Gastrocnemius medialis (tissue), 4 donors: ENCODE results near the gene MOXD1. TPM values are rescaled to one million over a fixed set of nuclear protein-coding genes. Genes with fewer than 3 reads are reported as not detected.
"Not testable (repeated sequence)": the region's sequence is repeated elsewhere in the genome, so short reads cannot be mapped to it uniquely, and the experiment has no call there.

Source experiments
- ATAC-seq, 2 donors: fragments of 150-250 bp; one replicate each; pipeline ENCODE4 v1.9.1; 2016
- DNase-seq, 2 donors: peaks; one replicate each; pipeline ENCODE4 v3.0.0-alpha.2; 2019
- H3K27ac ChIP-seq, 4 donors: fragments of 200-600 bp; sonication (generic); 1 replicate in 1 of 4; 2 replicates in 3 of 4; pipeline ENCODE4 v1.5.1; 2016 to 2018; ENCODE audit warnings: mild to moderate bottlenecking in 2 of 4, moderate library complexity in 1 of 4
- H3K27me3 ChIP-seq, 3 donors: fragments of 200-600 bp; sonication (generic) in 2 of 3; 1 replicate in 1 of 3; 2 replicates in 2 of 3; pipeline versions ENCODE4 v1.5.1 to v1.6.0; 2016 to 2019; ENCODE audit warnings: mild to moderate bottlenecking in 1 of 3, moderate library complexity in 1 of 3
- H3K36me3 ChIP-seq, 2 donors: fragments of 200-600 bp; sonication (generic) in 1 of 2; one replicate each; pipeline ENCODE4 v1.5.1; 2017 to 2018
- H3K4me1 ChIP-seq, 2 donors: fragments of 200-600 bp; sonication (generic) in 1 of 2; one replicate each; pipeline ENCODE4 v1.5.1; 2016 to 2017; ENCODE audit warnings: mild to moderate bottlenecking in 2 of 2
- H3K4me3 ChIP-seq, 4 donors: fragments of 200-600 bp; sonication (generic) in 3 of 4; 1 replicate in 1 of 4; 2 replicates in 3 of 4; pipeline ENCODE4 v1.5.1; 2016 to 2019; ENCODE audit warnings: mild to moderate bottlenecking in 2 of 4
- H3K9me3 ChIP-seq, 3 donors: fragments of 200-600 bp; sonication (generic) in 2 of 3; 1 replicate in 1 of 3; 2 replicates in 2 of 3; pipeline ENCODE4 v1.5.1; 2016 to 2019
- POLR2A ChIP-seq, 2 donors: fragments of 450-650 bp; IDR thresholded peaks; one replicate each; pipeline ENCODE4 v1.6.1; 2017; ENCODE audit warnings: antibody characterized with exemption in 2 of 2, mild to moderate bottlenecking in 2 of 2, moderate library complexity in 2 of 2
- in situ Hi-C, 4 donors: fragments of 200-750 bp; cut with MboI; loops; one replicate each; pipeline versions ENCODE4 v1.15.0 to v1.8.0; 2017; ENCODE audit warnings: low sequenced_read_pairs in 4 of 4
- intact Hi-C: fragments of 100-400 bp; cut with DNase I; formaldehyde crosslinking; loops from one replicate; pipeline ENCODE4 v1.15.1; 2023; ENCODE audit warnings: low total_unique reads
- total RNA-seq, 4 donors: library from RNA; depleted of rRNA; stranded (reverse); fragments of >200 nt; gene quantifications; one replicate each; pipeline versions ENCODE4 v1.1.0 to v1.2.3, GENCODE V29; 2016
- TF ChIP-seq, protein P1 (sequence below), 5 experiments: fragments of 450-650 bp in 3 of 5; fragments of 200-600 bp in 2 of 5; sonication (generic) in 2 of 5; IDR thresholded peaks in 4 of 5; conservative IDR thresholded peaks in 1 of 5; 1 replicate in 4 of 5; 2 replicates in 1 of 5; pipeline ENCODE4 v1.5.1; 2016 to 2019; ENCODE audit warnings: antibody characterized with exemption in 5 of 5, mild to moderate bottlenecking in 3 of 5, moderate library complexity in 3 of 5

Gene MOXD1
- total RNA-seq, 4 donors from 2014 or later = 0.62 to 0.69 (median 0.66) TPM; not detected in 1

DNA sequence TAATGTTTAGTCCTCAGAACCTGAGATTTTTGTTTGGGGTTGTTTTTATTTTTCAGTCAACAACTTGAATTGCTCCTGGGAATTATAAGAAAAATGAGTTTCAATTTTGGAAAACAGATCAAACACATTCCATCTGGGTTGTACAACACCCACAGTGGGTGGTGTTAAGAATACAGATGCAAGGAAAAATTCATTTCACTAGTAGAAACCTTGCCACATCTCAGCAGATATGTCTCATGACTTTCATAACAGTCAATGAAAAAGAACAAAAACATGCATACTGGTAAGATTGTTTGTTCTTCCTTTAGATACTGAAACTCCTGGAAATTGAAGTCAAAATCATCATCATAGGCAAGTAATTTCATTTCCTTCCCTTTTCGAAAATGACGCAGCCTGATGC lies 78.9 kb downstream of the MOXD1 start:
- no peaks in the 10 kb centered on the region for H3K27me3 ChIP-seq
- no peak for TF ChIP-seq POLR2A (IDR thresholded peaks at IDR 0.05)
- TF ChIP-seq, protein P1, sequence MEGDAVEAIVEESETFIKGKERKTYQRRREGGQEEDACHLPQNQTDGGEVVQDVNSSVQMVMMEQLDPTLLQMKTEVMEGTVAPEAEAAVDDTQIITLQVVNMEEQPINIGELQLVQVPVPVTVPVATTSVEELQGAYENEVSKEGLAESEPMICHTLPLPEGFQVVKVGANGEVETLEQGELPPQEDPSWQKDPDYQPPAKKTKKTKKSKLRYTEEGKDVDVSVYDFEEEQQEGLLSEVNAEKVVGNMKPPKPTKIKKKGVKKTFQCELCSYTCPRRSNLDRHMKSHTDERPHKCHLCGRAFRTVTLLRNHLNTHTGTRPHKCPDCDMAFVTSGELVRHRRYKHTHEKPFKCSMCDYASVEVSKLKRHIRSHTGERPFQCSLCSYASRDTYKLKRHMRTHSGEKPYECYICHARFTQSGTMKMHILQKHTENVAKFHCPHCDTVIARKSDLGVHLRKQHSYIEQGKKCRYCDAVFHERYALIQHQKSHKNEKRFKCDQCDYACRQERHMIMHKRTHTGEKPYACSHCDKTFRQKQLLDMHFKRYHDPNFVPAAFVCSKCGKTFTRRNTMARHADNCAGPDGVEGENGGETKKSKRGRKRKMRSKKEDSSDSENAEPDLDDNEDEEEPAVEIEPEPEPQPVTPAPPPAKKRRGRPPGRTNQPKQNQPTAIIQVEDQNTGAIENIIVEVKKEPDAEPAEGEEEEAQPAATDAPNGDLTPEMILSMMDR (IDR thresholded peaks at IDR 0.05 in 4 of 5, conservative IDR thresholded peaks at IDR 0.05 in 1 of 5) = no peak
- H3K36me3 ChIP-seq = no peaks in the 10 kb centered on the region
- no peak overlapping the region for H3K27ac ChIP-seq
- intact Hi-C loops (no loop called here), in situ Hi-C loops (no loop called here)
- ATAC-seq (no peak), DNase-seq (no peak)
- no peaks in the 10 kb centered on the region for H3K9me3 ChIP-seq
- H3K4me1 ChIP-seq = no peaks in the 10 kb centered on the region
- H3K4me3 ChIP-seq = no peak overlapping the region

DNA sequence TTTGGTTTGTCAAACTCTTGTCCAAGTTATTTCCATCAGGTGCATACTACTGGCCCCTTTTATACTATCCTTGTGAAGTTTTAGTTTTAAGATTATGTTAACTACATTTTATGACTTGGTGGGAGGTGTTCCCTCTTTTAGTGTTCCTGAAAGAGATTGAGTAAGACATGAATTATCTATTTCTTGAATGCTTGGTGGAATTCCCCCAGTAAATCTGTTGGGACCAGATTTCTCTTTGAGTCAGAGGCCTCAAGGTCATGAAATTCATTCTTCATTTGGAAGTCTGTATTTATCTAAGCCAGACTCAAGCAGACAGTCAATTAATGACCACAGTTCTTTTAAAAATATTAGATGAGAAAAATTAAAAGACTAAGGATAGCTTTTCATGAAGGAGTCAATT lies 81.3 kb downstream of the MOXD1 start:
- TF ChIP-seq, protein P1 (IDR thresholded peaks at IDR 0.05 in 4 of 5, conservative IDR thresholded peaks at IDR 0.05 in 1 of 5) = no peak
- no peak for TF ChIP-seq POLR2A (IDR thresholded peaks at IDR 0.05)
- Histone ChIP-seq H3K27ac (no peak overlapping the region), H3K27me3 (no peaks in the 10 kb centered on the region), H3K4me3 (no peak overlapping the region), H3K9me3 (no peaks in the 10 kb centered on the region), H3K36me3 (no peaks in the 10 kb centered on the region), H3K4me1 (no peaks in the 10 kb centered on the region)
- intact Hi-C loops = no loop called here
- no peak for DNase-seq
- in situ Hi-C loops = no loop called here
- ATAC-seq = no peak

DNA sequence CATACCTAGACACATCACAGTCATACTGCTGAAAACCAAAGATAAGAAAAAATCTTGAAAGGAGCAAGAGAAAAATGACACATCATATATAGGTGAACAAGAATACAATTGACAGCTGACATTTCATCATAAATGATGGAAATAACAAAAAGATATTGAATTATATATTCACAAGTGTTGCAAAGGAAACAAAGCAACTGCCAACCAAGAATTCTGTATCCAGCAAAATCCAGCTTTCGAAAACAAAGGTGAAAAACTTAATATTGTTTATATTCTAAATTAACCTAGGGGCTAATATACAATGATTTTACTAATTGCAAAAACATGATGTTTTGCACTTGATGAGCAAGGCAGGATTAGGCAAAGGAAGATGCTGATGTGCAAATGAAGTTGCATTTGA lies 84.3 kb downstream of the MOXD1 start:
- H3K36me3 ChIP-seq = no peaks in the 10 kb centered on the region
- H3K4me1 ChIP-seq = no peaks in the 10 kb centered on the region
- in situ Hi-C loops (no loop called here), intact Hi-C loops (no loop called here)
- ATAC-seq = no peak
- no peak overlapping the region for H3K27ac ChIP-seq
- no peak for TF ChIP-seq POLR2A (IDR thresholded peaks at IDR 0.05)
- TF ChIP-seq, protein P1 (IDR thresholded peaks at IDR 0.05 in 4 of 5, conservative IDR thresholded peaks at IDR 0.05 in 1 of 5) = no peak
- DNase-seq = no peak
- H3K9me3 ChIP-seq = no peaks in the 10 kb centered on the region
- no peak overlapping the region for H3K4me3 ChIP-seq
- no peaks in the 10 kb centered on the region for H3K27me3 ChIP-seq

DNA sequence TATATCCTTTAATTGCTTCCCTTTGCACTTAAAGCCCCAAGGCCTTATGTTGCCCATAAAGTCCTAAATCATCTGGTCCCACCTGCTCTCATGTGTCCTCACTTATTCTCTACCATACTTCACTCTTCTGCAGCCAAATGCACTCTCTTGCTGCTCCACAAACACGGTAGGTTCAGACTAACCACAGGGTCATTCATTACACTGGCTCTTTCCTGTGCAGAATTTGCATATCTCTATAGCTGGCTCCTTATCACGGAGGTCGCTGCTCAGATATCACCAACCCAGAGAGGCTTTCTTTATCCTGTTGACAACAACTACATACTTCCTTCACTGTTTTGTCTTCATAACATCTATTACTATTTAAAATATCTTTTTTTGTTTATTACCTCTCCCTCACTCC lies 86.8 kb downstream of the MOXD1 start:
- Histone ChIP-seq H3K4me1 (no peaks in the 10 kb centered on the region), H3K27me3 (no peaks in the 10 kb centered on the region), H3K27ac (no peak overlapping the region), H3K36me3 (no peaks in the 10 kb centered on the region), H3K4me3 (no peak overlapping the region), H3K9me3 (no peaks in the 10 kb centered on the region)
- no peak for ATAC-seq
- in situ Hi-C loops = no loop called here
- intact Hi-C loops = no loop called here
- DNase-seq = no peak
- TF ChIP-seq POLR2A (IDR thresholded peaks at IDR 0.05) = no peak
- TF ChIP-seq, protein P1 (IDR thresholded peaks at IDR 0.05 in 4 of 5, conservative IDR thresholded peaks at IDR 0.05 in 1 of 5) = no peak

DNA sequence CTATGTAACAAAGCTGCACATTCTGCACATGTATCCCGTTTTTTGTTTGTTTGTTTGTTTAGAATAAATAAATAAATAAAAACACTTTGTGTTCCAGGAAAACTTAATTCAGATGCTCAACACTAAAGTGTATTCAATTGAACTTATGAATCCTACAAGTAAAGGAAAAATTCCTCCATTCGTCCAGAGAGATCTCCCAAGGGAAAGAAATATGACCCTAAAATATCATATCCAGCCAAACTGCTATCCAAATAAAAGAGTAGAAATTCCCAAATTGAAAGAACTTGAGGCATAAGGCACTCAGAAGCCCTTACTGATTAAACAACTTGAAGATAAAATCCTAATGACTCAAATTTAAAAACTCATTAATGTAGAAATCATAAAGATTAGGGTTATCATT lies 90.4 kb downstream of the MOXD1 start:
- Histone ChIP-seq H3K36me3 (no peaks in the 10 kb centered on the region), H3K4me1 (no peaks in the 10 kb centered on the region), H3K4me3 (no peak overlapping the region), H3K27ac (no peak overlapping the region), H3K9me3 (no peaks in the 10 kb centered on the region), H3K27me3 (no peaks in the 10 kb centered on the region)
- in situ Hi-C loops (no loop called here), intact Hi-C loops (no loop called here)
- ATAC-seq (no peak), DNase-seq (no peak)
- TF ChIP-seq, protein P1 (IDR thresholded peaks at IDR 0.05 in 4 of 5, conservative IDR thresholded peaks at IDR 0.05 in 1 of 5) = no peak
- TF ChIP-seq POLR2A (IDR thresholded peaks at IDR 0.05) = no peak

DNA sequence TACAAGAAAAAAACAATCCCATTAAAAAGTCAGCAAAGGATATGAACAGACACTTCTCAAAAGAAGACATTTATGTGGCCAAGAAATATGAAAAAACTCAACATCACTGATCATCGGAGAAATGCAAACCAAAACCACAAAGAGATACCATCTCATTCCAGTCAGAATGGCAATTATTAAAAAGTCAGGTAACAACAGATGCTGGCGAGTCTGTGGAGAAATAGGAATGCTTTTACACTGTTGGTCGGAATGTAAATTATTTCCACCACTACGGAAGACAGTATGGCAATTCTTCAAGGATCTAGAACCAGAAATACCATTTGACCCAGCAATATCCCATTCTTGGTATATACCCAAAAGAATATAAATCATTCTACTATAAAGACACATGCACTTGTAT lies 91.1 kb downstream of the MOXD1 start:
- DNase-seq, intact Hi-C loops, H3K4me1 ChIP-seq, H3K9me3 ChIP-seq, H3K4me3 ChIP-seq, in situ Hi-C loops, H3K27me3 ChIP-seq, H3K27ac ChIP-seq, ATAC-seq, H3K36me3 ChIP-seq: not testable (repeated sequence)
